GM18517 (cell line): ENCODE results near the gene FYN.
"Not testable (repeated sequence)": the region's sequence is repeated elsewhere in the genome, so short reads cannot be mapped to it uniquely, and the experiment has no call there.

ENCODE experiments used
- ATAC-seq: cut with Tn5 transposase; IDR thresholded peaks from one replicate; pipeline ENCODE4 v1.9.1; 2021; ENCODE audit warnings: mild to moderate bottlenecking, moderate library complexity; ENCODE audit not compliant: unreplicated experiment

The FYN gene

GRCh38 chr6:111646942-111647341 lies 226.3 kb downstream of the FYN start:
- ATAC-seq: no peak

- ATAC-seq: no peak
Measured at GRCh38 chr6:111646034-111646433, 227.2 kb downstream of the FYN start.

GRCh38 chr6:111644893-111645430 lies 228.3 kb downstream of the FYN start:
- ATAC-seq: no peak

- ATAC-seq: no peak
Measured at GRCh38 chr6:111642463-111643158, 230.6 kb downstream of the FYN start.

GRCh38 chr6:111639266-111639665 lies 234.0 kb downstream of the FYN start:
- no peak for ATAC-seq

- not testable (repeated sequence) for ATAC-seq
Measured at GRCh38 chr6:111634981-111635380, 238.3 kb downstream of the FYN start.

GRCh38 chr6:111633822-111634221 lies 239.4 kb downstream of the FYN start:
- no peak for ATAC-seq

GRCh38 chr6:111632468-111633247 lies 240.6 kb downstream of the FYN start:
- no peak for ATAC-seq

- ATAC-seq: no peak
Measured at GRCh38 chr6:111631903-111632460, 241.3 kb downstream of the FYN start.

- no peak for ATAC-seq
Measured at GRCh38 chr6:111631018-111631417, 242.2 kb downstream of the FYN start.

GRCh38 chr6:111628142-111628850 lies 245.0 kb downstream of the FYN start:
- ATAC-seq: no peak

- no peak for ATAC-seq
Measured at GRCh38 chr6:111626441-111626840, 246.8 kb downstream of the FYN start.

GRCh38 chr6:111625461-111626391 lies 247.5 kb downstream of the FYN start:
- ATAC-seq: no peak

- ATAC-seq: no peak
Measured at GRCh38 chr6:111625099-111625416, 248.2 kb downstream of the FYN start.

- ATAC-seq: no peak
Measured at GRCh38 chr6:111624401-111625098, 248.7 kb downstream of the FYN start.

GRCh38 chr6:111623046-111623718 lies 250.1 kb downstream of the FYN start:
- no peak for ATAC-seq

GRCh38 chr6:111620169-111620568 lies 253.1 kb downstream of the FYN start:
- no peak for ATAC-seq

- ATAC-seq: no peak
Measured at GRCh38 chr6:111618407-111618806, 254.8 kb downstream of the FYN start.

- ATAC-seq: no peak
Measured at GRCh38 chr6:111617149-111617548, 256.1 kb downstream of the FYN start.
